ENCODE measurements around the gene IL34. TPM values are rescaled to one million over a fixed set of nuclear protein-coding genes. Genes with fewer than 3 reads are reported as not detected.

Gene IL34
- total and polyA plus RNA-seq, 2 of the 13 experiments (the other 11 are each of a cell fraction or from before 2014, with no cell fraction given), result 1.2 to 1.3 TPM

DNA sequence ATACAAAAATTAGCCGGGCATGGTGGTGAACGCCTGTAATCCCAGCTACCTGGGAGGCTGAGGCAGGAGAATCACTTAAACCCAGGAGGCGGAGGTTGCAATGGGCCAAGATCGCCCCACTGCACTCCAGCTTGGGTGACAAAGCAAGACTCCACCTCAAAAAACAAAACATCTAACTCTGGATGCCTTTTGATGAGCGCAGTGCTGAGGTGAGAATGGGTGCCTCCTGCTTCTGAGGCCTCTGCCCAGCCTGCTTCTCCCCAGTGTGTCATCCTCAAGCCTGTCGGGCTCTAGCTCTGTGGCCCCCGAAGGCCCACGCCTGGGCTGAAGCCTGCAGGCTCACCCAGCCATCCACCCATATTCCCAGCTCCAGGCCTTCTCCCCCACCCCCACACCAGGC, 50.0 kb downstream of the IL34 start:
- DNase-seq (ENCODE audit: low spot score) (no peak), ATAC-seq (no peak), FAIRE-seq (no peak)
- Histone ChIP-seq H3K36me3 (replicated peaks in 1 of 2; ENCODE audit: control insufficient read depth in 1 of 2, insufficient read depth in 2 of 2, low read length in 2 of 2) (peaks cover 8% of the 10 kb centered on the region in 2 experiments; a peak in 2 of 5 replicates), H3K79me2 (ENCODE audit: insufficient read depth, low read length) (no peaks in the 10 kb centered on the region), H2AFZ (ENCODE audit: low read length) (no peak overlapping the region), H4K20me1 (ENCODE audit: insufficient read depth, low read length) (no peaks in the 10 kb centered on the region), H3K4me1 (ENCODE audit: insufficient read depth, low read length) (peaks cover 45% of the 10 kb centered on the region), H3K27ac (ENCODE audit: extremely low read length, insufficient read depth, low read length) (no peak overlapping the region), H3K9me3 (ENCODE audit: low read length) (no peaks in the 10 kb centered on the region), H3K9ac (ENCODE audit: insufficient read depth, low read depth, low read length) (no peak overlapping the region), H3K4me3 (replicated peaks in 1 of 3; ENCODE audit: insufficient read depth in 1 of 3, low read depth in 2 of 3, low read length in 3 of 3) (no peak overlapping the region), H3K27me3 (ENCODE audit: control insufficient read depth in 1 of 2, insufficient read depth in 2 of 2, low read length in 2 of 2) (no peaks in the 10 kb centered on the region), H3K4me2 (ENCODE audit: low read depth, low read length) (no peak overlapping the region)
- in situ Hi-C loops (cut with HindIII; ENCODE audit: extremely low pct_ligation_motif_present, low pct_unique_long_range_greater_than_20kb) (no loop called here), intact Hi-C loops (cut with micrococcal nuclease; ENCODE audit: unreplicated experiment) (no loop called here)
- ChIA-PET POLR2A (interaction anchor here (2.0 to 2.6 kb wide), 4 partner anchors 9 to 29 kb away, joined by 8 to 14 read pairs (median 9); no protein-coding TSS in a partner anchor), CTCF (ENCODE audit: low intra/inter-chr PET ratio, low total read pairs) (no interaction called here)
- BruUV-seq (replicated peaks), result no TSS peak
- TF ChIP-seq GFI1 (CRISPR knock-in tag; IDR thresholded peaks at IDR 0.05; ENCODE audit: borderline replicate concordance), result no peak
- no peak for TF ChIP-seq NFE2L2 (IDR thresholded peaks at IDR 0.05; ENCODE audit: low read length)
- TF ChIP-seq, protein P1, sequence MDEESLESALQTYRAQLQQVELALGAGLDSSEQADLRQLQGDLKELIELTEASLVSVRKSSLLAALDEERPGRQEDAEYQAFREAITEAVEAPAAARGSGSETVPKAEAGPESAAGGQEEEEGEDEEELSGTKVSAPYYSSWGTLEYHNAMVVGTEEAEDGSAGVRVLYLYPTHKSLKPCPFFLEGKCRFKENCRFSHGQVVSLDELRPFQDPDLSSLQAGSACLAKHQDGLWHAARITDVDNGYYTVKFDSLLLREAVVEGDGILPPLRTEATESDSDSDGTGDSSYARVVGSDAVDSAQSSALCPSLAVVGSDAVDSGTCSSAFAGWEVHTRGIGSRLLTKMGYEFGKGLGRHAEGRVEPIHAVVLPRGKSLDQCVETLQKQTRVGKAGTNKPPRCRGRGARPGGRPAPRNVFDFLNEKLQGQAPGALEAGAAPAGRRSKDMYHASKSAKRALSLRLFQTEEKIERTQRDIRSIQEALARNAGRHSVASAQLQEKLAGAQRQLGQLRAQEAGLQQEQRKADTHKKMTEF (CRISPR knock-in tag; IDR thresholded peaks at IDR 0.05), result no peak
- TF ChIP-seq, protein P2, sequence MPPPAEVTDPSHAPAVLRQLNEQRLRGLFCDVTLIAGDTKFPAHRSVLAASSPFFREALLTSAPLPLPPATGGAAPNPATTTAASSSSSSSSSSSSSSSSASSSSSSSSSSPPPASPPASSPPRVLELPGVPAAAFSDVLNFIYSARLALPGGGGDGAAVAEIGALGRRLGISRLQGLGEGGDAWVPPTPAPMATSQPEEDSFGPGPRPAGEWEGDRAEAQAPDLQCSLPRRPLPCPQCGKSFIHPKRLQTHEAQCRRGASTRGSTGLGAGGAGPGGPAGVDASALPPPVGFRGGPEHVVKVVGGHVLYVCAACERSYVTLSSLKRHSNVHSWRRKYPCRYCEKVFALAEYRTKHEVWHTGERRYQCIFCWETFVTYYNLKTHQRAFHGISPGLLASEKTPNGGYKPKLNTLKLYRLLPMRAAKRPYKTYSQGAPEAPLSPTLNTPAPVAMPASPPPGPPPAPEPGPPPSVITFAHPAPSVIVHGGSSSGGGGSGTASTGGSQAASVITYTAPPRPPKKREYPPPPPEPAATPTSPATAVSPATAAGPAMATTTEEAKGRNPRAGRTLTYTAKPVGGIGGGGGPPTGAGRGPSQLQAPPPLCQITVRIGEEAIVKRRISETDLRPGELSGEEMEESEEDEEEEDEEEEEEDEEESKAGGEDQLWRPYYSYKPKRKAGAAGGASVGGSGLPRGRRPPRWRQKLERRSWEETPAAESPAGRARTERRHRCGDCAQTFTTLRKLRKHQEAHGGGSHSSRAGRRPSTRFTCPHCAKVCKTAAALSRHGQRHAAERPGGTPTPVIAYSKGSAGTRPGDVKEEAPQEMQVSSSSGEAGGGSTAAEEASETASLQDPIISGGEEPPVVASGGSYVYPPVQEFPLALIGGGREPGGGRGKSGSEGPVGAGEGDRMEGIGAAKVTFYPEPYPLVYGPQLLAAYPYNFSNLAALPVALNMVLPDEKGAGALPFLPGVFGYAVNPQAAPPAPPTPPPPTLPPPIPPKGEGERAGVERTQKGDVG (CRISPR knock-in tag; IDR thresholded peaks at IDR 0.05; ENCODE audit: borderline replicate concordance), result no peak
- TF ChIP-seq, protein P3, sequence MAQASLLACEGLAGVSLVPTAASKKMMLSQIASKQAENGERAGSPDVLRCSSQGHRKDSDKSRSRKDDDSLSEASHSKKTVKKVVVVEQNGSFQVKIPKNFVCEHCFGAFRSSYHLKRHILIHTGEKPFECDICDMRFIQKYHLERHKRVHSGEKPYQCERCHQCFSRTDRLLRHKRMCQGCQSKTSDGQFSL (CRISPR knock-in tag; IDR thresholded peaks at IDR 0.05), result no peak
- TF ChIP-seq, protein P4, sequence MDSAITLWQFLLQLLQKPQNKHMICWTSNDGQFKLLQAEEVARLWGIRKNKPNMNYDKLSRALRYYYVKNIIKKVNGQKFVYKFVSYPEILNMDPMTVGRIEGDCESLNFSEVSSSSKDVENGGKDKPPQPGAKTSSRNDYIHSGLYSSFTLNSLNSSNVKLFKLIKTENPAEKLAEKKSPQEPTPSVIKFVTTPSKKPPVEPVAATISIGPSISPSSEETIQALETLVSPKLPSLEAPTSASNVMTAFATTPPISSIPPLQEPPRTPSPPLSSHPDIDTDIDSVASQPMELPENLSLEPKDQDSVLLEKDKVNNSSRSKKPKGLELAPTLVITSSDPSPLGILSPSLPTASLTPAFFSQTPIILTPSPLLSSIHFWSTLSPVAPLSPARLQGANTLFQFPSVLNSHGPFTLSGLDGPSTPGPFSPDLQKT (CRISPR knock-in tag; IDR thresholded peaks at IDR 0.05; ENCODE audit: borderline replicate concordance), result no peak
- TF ChIP-seq, protein P5, sequence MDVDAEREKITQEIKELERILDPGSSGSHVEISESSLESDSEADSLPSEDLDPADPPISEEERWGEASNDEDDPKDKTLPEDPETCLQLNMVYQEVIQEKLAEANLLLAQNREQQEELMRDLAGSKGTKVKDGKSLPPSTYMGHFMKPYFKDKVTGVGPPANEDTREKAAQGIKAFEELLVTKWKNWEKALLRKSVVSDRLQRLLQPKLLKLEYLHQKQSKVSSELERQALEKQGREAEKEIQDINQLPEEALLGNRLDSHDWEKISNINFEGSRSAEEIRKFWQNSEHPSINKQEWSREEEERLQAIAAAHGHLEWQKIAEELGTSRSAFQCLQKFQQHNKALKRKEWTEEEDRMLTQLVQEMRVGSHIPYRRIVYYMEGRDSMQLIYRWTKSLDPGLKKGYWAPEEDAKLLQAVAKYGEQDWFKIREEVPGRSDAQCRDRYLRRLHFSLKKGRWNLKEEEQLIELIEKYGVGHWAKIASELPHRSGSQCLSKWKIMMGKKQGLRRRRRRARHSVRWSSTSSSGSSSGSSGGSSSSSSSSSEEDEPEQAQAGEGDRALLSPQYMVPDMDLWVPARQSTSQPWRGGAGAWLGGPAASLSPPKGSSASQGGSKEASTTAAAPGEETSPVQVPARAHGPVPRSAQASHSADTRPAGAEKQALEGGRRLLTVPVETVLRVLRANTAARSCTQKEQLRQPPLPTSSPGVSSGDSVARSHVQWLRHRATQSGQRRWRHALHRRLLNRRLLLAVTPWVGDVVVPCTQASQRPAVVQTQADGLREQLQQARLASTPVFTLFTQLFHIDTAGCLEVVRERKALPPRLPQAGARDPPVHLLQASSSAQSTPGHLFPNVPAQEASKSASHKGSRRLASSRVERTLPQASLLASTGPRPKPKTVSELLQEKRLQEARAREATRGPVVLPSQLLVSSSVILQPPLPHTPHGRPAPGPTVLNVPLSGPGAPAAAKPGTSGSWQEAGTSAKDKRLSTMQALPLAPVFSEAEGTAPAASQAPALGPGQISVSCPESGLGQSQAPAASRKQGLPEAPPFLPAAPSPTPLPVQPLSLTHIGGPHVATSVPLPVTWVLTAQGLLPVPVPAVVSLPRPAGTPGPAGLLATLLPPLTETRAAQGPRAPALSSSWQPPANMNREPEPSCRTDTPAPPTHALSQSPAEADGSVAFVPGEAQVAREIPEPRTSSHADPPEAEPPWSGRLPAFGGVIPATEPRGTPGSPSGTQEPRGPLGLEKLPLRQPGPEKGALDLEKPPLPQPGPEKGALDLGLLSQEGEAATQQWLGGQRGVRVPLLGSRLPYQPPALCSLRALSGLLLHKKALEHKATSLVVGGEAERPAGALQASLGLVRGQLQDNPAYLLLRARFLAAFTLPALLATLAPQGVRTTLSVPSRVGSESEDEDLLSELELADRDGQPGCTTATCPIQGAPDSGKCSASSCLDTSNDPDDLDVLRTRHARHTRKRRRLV (CRISPR knock-in tag; IDR thresholded peaks at IDR 0.05), result no peak
- 95% methylated on average over 8 of the region's 8 CpGs for WGBS (ENCODE audit: low lambda C conversion rate)
